ENCODE measurements around the gene SLC6A18.

DNA sequence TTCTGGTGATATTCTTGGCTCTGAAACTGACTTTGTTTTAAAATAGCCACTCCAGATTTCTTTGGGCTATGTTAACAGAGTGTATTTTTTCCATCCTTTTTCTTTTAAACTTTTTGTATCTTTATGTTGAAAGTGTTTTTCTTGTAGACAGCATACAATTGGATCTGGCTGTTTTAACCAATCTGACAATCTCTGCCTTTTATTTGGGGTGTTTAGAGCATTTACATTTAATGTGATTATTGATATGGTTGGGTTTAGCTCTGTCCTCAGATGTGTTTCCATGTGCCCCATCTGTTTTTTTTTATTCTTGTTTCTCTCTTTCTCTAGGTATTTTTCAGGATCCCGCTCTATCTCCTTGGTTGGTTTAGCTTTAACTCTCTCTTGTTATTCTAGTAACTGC, 10.7 kb downstream of the SLC6A18 start:
- TF ChIP-seq, protein P1, sequence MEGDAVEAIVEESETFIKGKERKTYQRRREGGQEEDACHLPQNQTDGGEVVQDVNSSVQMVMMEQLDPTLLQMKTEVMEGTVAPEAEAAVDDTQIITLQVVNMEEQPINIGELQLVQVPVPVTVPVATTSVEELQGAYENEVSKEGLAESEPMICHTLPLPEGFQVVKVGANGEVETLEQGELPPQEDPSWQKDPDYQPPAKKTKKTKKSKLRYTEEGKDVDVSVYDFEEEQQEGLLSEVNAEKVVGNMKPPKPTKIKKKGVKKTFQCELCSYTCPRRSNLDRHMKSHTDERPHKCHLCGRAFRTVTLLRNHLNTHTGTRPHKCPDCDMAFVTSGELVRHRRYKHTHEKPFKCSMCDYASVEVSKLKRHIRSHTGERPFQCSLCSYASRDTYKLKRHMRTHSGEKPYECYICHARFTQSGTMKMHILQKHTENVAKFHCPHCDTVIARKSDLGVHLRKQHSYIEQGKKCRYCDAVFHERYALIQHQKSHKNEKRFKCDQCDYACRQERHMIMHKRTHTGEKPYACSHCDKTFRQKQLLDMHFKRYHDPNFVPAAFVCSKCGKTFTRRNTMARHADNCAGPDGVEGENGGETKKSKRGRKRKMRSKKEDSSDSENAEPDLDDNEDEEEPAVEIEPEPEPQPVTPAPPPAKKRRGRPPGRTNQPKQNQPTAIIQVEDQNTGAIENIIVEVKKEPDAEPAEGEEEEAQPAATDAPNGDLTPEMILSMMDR (IDR thresholded peaks at IDR 0.05; ENCODE audit: low read depth, low read length, poor library complexity, severe bottlenecking): no peak
- no peak for TF ChIP-seq EZH2phosphoT487 (IDR thresholded peaks at IDR 0.05; ENCODE audit: borderline replicate concordance, low read length)
